ENCODE measurements around the gene STOX2. TPM values are rescaled to one million over a fixed set of nuclear protein-coding genes. Genes with fewer than 3 reads are reported as not detected.

Gene STOX2
- total and polyA plus RNA-seq, 11 donors = 2.8 to 19.6 (median 13.1) TPM

DNA sequence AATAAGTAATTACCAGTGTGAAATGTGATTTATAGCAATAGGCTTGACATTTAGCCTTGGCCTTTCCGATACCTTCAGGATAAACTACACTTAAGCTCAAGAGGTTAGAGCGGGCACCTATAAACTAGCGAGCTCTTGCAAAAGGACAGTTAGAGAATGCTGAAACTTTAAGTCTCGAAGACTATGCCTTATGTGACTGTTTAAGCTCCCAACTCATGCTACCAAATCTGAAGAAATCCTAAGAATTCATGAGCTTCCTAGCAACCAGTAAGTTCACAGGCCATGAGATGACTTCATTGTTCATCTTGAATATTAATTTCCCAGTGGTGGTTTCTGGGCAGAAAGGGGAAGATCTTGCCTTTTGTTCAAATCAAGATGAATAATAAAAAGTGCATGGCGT, 4.7 kb downstream of the STOX2 start:
- 84 to 96% (median 92%) methylated on average over 5 of the region's 5 CpGs for WGBS, 4 donors
- H3K4me1 ChIP-seq = peaks cover 0 to 34% (median 12%) of the 10 kb centered on the region in 12 donors
- TF ChIP-seq, protein P1, sequence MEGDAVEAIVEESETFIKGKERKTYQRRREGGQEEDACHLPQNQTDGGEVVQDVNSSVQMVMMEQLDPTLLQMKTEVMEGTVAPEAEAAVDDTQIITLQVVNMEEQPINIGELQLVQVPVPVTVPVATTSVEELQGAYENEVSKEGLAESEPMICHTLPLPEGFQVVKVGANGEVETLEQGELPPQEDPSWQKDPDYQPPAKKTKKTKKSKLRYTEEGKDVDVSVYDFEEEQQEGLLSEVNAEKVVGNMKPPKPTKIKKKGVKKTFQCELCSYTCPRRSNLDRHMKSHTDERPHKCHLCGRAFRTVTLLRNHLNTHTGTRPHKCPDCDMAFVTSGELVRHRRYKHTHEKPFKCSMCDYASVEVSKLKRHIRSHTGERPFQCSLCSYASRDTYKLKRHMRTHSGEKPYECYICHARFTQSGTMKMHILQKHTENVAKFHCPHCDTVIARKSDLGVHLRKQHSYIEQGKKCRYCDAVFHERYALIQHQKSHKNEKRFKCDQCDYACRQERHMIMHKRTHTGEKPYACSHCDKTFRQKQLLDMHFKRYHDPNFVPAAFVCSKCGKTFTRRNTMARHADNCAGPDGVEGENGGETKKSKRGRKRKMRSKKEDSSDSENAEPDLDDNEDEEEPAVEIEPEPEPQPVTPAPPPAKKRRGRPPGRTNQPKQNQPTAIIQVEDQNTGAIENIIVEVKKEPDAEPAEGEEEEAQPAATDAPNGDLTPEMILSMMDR (IDR thresholded peaks at IDR 0.05) = no peak
- TF ChIP-seq POLR2A (IDR thresholded peaks at IDR 0.05) = no peak
- H3K36me3 ChIP-seq = no peaks in the 10 kb centered on the region
- intact Hi-C loops (cut with DNase I) = loop anchor here in 9 of 10 donors (5.0 to 10.0 kb wide), 7 partner anchors 65 to 255 kb away; no protein-coding TSS in a partner anchor
- no peak overlapping the region for H3K4me3 ChIP-seq
- ATAC-seq (no peak), DNase-seq (no peak)
- H3K27ac ChIP-seq = no peak overlapping the region
- no peaks in the 10 kb centered on the region for H3K9me3 ChIP-seq
- H3K27me3 ChIP-seq = peaks cover 0 to 27% (median 0%) of the 10 kb centered on the region in 9 donors

DNA sequence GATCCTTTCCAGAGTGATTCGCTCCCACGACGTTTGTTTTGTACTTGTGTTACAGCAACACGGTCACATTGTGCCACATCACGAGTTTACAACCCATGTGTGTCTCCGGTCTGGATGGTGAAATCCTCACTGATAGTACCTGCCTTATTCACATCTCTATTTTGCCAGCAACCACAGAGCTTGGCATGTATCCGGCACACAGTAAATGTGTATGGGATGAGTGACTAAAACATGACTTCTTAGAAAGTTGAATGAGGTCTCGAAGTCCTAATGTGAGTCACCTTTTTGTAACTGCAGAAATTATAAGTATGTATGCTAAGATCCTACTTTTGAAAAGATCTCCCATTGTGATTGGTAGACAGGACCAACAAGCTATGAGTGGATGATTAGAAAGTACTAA, 7.5 kb downstream of the STOX2 start:
- H3K36me3 ChIP-seq = no peaks in the 10 kb centered on the region
- no peak overlapping the region for H3K4me3 ChIP-seq
- peaks cover 0 to under 1% (median 0%) of the 10 kb centered on the region in 9 donors for H3K27me3 ChIP-seq
- ATAC-seq = no peak
- no peak for DNase-seq
- 95 to 98% (median 97%) methylated on average over 8 of the region's 8 CpGs for WGBS, 4 donors
- no peaks in the 10 kb centered on the region for H3K9me3 ChIP-seq
- intact Hi-C loops (cut with DNase I) = no loop called here
- no peak overlapping the region for H3K27ac ChIP-seq
- TF ChIP-seq POLR2A (IDR thresholded peaks at IDR 0.05) = no peak
- TF ChIP-seq, protein P1 (IDR thresholded peaks at IDR 0.05) = no peak
- peaks cover 0 to 20% (median 0%) of the 10 kb centered on the region in 12 donors for H3K4me1 ChIP-seq

DNA sequence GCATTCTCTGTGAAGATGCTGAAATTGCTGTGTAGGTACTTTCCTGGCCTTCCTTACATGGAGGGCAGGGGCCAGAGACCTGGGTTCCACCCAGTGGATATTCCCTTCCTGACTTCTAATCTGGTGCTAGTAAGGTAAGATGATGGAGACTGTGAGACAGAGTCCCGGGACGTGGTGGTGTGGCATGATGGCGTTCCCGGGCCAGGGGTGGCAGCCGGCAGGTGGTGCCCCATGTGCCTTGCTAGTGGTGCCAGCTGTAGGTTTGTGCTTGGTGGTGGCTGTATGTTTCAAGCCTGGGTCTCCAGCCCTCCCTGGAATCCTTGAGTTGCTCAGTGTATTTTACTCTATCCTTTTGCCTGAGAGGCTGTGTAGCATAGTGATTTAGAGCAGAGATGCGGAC, 10.9 kb downstream of the STOX2 start:
- WGBS, 4 donors = 81 to 96% (median 83%) methylated on average over 5 to 6 of the region's 6 CpGs
- H3K36me3 ChIP-seq = no peaks in the 10 kb centered on the region
- H3K4me3 ChIP-seq = no peak overlapping the region
- H3K27ac ChIP-seq = no peak overlapping the region
- DNase-seq = no peak
- no peaks in the 10 kb centered on the region for H3K9me3 ChIP-seq
- peaks cover 0 to 26% (median 5%) of the 10 kb centered on the region in 12 donors for H3K4me1 ChIP-seq
- no peak for TF ChIP-seq POLR2A (IDR thresholded peaks at IDR 0.05)
- TF ChIP-seq, protein P1 (IDR thresholded peaks at IDR 0.05) = no peak
- intact Hi-C loops (cut with DNase I) = no loop called here
- H3K27me3 ChIP-seq = no peaks in the 10 kb centered on the region
- no peak for ATAC-seq

DNA sequence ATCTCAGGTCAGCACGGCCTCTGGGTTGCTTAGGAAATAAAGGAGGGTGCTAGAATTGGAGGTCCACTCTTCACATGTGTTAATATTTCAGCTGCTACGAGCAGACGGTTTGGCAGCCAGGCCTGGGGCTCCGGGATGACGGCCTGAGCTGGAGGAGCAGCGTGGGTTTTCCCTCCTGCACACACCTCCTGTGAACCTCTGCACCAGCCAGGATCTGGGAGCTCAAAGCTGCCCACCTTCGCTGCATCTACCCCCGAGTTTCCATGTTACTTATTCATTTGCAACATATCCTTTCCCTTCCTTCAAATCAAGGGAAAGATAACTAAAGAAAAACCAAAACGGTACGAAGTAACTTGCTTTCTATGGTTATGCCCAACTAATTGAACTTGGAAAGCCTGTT, 13.6 kb downstream of the STOX2 start:
- Histone ChIP-seq H3K36me3 (no peaks in the 10 kb centered on the region), H3K27ac (no peak overlapping the region), H3K27me3 (no peaks in the 10 kb centered on the region), H3K4me3 (no peak overlapping the region), H3K9me3 (no peaks in the 10 kb centered on the region), H3K4me1 (peaks cover 0 to 20% (median 5%) of the 10 kb centered on the region in 12 donors)
- DNase-seq = no peak
- intact Hi-C loops (cut with DNase I) = no loop called here
- peak in 1 of 4 donors; percentile 11 for ATAC-seq
- no peak for TF ChIP-seq POLR2A (IDR thresholded peaks at IDR 0.05)
- TF ChIP-seq, protein P1 (IDR thresholded peaks at IDR 0.05) = no peak
- 88 to 93% (median 90%) methylated on average over 8 to 10 of the region's 10 CpGs for WGBS, 4 donors
